COLO668 (cell line): ENCODE results near the gene CCL4.
"Not testable (repeated sequence)": the region's sequence is repeated elsewhere in the genome, so short reads cannot be mapped to it uniquely, and the experiment has no call there.

Source experiments
- DNase-seq: peaks from one replicate; lab custom pipeline; 2025; ENCODE audit not compliant: unreplicated experiment; lab: John Stamatoyannopoulos, UW

The CCL4 gene

GRCh38 chr17:36115649-36115977 is 12.0 kb downstream of the CCL4 start:
- not testable (repeated sequence) for DNase-seq

- no peak for DNase-seq
Measured at GRCh38 chr17:36117505-36118382, 14.1 kb downstream of the CCL4 start.

- no peak for DNase-seq
Measured at GRCh38 chr17:36118477-36119353, 15.1 kb downstream of the CCL4 start.

- DNase-seq, result no peak
Measured at GRCh38 chr17:36120221-36120620, 16.6 kb downstream of the CCL4 start.

GRCh38 chr17:36121099-36121498 is 17.5 kb downstream of the CCL4 start:
- DNase-seq, result not testable (repeated sequence)

GRCh38 chr17:36123431-36123830 is 19.8 kb downstream of the CCL4 start:
- DNase-seq, result no peak

GRCh38 chr17:36124879-36125824 is 21.5 kb downstream of the CCL4 start:
- DNase-seq, result no peak

- no peak for DNase-seq
Measured at GRCh38 chr17:36127199-36127893, 23.7 kb downstream of the CCL4 start.

- DNase-seq, result no peak
Measured at GRCh38 chr17:36127911-36128310, 24.3 kb downstream of the CCL4 start.

- DNase-seq, result no peak
Measured at GRCh38 chr17:36128411-36128978, 24.9 kb downstream of the CCL4 start.

GRCh38 chr17:36129616-36130015 is 26.0 kb downstream of the CCL4 start:
- DNase-seq, result no peak

- no peak for DNase-seq
Measured at GRCh38 chr17:36130346-36130745, 26.7 kb downstream of the CCL4 start.

GRCh38 chr17:36131421-36131820 is 27.8 kb downstream of the CCL4 start:
- no peak for DNase-seq

- no peak for DNase-seq
Measured at GRCh38 chr17:36131931-36132330, 28.3 kb downstream of the CCL4 start.

- no peak for DNase-seq
Measured at GRCh38 chr17:36132421-36132831, 28.8 kb downstream of the CCL4 start.

GRCh38 chr17:36133602-36134236 is 30.1 kb downstream of the CCL4 start:
- no peak for DNase-seq

- no peak for DNase-seq
Measured at GRCh38 chr17:36135465-36135864, 31.8 kb downstream of the CCL4 start.

GRCh38 chr17:36136036-36136435 is 32.4 kb downstream of the CCL4 start:
- no peak for DNase-seq

GRCh38 chr17:36136439-36136838 is 32.8 kb downstream of the CCL4 start:
- no peak for DNase-seq

GRCh38 chr17:36142235-36142634 is 38.6 kb downstream of the CCL4 start:
- no peak for DNase-seq
